ENCODE data around the gene BIN1. TPM values are rescaled to one million over a fixed set of nuclear protein-coding genes. Genes with fewer than 3 reads are reported as not detected.
"Not testable (repeated sequence)": the region's sequence is repeated elsewhere in the genome, so short reads cannot be mapped to it uniquely, and the experiment has no call there.

BIN1 gene
- total RNA-seq, 1 experiment from 2014 or later: 14.2 TPM

DNA sequence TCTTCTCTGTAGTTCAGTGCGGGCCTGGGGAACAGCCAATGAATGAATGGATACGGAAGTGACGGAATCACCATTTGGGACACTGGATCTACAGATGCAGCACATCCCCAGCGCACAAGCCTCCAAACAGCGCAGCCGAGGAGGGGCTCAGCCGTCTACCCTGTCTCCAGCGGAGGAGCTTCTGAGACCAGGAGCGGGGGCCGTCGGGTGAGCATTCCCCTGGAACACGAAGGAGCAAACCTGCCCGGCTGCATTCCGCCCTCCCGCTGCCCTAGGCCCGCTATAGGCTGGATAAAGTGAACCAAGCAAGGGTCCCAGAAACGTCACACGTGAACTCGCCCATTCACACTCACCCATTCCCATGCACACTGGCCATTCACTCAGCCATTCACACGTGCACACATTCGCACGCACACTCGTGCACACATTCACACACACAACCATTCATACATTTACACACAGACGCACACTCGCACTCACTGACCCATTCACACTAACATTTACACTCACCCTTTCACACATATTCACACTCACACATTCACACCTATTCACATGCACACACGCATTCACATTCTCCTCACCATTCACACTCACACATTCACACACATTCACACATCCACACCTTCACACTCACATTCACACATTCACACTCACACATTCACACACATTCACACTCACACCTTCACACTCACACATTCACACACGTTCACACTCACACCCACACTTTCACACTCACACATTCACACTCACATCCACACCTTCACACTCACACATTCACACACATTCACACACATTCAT is 63.4 kb downstream of the BIN1 start:
- in situ Hi-C loops (cut with HindIII; ENCODE audit: low sequenced_read_pairs): no loop called here
- no peak for DNase-seq (ENCODE audit: low spot score)

DNA sequence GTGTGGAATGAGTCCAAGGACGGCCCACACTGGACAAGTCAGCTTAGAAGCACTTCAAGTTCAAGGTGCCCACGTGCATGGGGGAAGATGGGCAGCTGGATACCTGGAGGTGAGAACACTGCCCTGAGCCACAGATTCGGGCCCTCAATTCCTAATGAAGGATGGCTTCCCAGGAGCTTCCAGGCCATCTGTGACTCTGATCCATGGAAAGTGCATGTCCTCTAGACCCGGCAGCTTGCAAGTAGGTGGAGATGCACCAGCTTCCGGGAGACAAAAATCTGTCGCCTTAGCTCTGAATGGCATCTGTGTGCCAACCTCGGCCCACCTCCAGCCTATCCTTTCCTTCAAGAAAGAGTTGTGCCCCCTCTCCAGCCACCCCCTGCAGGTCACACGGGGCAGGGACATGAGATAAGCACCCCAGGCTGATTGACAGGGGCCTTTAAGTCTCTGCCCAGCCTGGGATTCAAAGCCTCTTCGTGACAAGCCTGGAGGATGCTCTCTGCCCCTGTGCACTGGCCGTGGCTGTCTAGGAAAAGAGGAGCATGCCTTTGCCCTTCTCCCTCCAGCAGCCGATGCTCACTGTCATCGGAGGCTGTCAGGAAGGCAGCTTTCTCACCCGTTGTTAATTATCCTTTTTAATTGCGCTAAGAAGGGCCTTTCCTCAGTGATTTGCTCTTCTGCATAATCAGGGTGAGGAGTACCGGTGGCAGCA is 65.5 kb downstream of the BIN1 start:
- peak; percentile 50 for DNase-seq (ENCODE audit: low spot score)
- in situ Hi-C loops (cut with HindIII; ENCODE audit: low sequenced_read_pairs): no loop called here

- in situ Hi-C loops (cut with HindIII; ENCODE audit: low sequenced_read_pairs): no loop called here
- no peak for DNase-seq (ENCODE audit: low spot score)
Observed at GRCh38 chr2:127040169-127040568, 66.8 kb downstream of the BIN1 start.

DNA sequence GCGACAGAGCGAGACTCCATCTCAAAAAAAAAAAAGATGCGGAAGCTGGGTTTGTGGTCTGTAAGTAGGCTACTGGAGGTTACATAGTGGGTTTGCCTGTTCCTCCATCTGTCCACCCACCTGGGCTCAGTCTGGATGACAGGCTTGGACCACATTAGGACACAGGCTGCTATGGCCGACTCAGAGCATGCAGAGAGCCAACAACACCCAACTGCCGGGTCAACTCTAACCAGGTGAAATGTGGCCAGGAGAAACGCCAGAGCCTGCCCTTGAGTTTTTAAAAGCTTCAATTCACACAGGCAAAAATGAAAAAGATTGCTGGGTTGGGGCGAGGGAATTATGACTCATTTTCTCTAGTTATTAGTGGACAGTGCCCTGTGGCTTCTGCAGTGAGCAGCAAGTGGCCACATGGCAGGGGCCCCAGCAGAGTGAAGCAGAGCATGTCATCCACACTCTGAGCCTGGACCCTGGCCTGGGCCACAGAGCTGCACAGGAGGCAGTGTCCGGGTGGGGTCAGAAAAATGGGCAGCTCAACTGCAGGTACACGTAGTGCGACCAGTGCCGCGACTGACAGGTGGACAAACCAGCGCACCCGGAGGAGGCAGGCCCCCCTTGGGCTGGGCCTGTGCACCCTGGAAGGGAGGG is 67.4 kb downstream of the BIN1 start:
- in situ Hi-C loops (cut with HindIII; ENCODE audit: low sequenced_read_pairs): no loop called here
- peak; percentile 96 for DNase-seq (ENCODE audit: low spot score)

DNA sequence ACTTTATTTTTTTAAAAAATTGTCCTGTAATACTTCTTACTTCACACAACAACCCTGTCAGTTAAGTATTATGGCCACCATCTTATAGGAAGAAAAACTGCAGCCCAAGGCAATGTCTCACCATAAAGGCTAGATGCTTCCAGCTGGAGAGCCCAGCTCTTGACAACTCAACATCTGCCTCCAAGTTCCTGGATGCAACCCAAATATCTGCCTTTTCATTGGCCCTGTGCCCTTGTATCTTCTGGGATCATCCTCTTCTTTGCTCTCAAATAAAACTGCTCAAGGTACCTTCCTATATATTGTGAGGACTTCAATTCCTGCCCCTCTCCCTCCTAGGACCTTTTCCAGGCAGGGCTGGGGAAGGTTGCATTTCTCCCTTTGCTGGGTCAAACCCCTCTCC is 69.5 kb downstream of the BIN1 start:
- DNase-seq (ENCODE audit: low spot score): no peak
- in situ Hi-C loops (cut with HindIII; ENCODE audit: low sequenced_read_pairs): no loop called here

DNA sequence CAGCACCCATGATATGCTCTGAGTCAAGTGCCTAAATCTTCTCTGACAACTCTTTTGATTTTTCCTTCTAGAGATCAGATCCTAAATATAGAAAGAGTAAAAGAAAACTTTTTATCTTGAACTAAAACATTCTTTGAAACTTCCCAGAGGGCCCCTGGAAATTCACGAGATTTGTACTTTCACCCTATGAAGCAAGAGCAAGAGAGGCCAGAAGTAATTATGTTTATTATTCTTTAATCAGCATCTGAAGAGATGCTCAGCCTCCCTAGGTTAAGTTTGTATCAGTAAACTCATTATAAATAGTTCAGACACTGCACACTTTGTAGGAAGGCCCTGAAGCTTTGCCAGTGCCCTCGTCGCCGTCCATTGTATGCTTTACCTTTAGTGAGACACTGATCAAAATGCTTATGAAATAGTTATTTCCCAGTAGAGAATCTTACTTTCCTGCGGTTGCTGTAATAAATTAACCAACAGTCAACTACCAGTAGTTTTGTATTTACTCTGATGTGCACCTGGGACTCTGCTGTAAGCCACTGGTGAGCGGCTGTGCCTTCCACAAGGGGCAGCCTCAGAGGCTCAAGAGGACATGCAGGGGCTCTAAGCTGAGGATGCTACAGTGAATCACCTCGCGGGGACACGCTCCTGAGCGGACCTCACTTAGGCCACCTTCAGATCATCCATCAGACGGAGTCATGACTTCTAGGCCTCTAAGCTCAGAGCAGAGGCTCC is 71.9 kb downstream of the BIN1 start:
- DNase-seq (ENCODE audit: low spot score): no peak
- in situ Hi-C loops (cut with HindIII; ENCODE audit: low sequenced_read_pairs): no loop called here

DNA sequence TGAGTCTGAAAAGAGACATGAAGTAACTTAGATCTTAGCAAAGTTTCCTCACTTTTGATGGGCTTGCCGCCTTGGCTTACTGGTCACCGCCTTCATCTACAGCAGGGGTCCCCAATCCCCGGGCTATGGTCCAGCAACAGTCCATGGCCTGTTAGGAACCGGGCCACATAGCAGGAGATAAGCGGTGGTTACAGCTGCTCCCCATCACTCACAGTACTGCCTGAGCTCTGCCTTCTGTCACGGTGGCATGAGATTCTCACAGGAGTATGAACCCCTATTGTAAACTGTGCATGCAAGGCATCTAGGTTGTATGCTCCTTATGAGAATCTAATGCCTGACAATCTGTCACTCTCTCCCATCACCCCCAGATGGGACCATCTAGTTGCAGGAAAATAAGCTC is 72.9 kb downstream of the BIN1 start:
- DNase-seq (ENCODE audit: low spot score): peak; percentile 50
- in situ Hi-C loops (cut with HindIII; ENCODE audit: low sequenced_read_pairs): no loop called here

DNA sequence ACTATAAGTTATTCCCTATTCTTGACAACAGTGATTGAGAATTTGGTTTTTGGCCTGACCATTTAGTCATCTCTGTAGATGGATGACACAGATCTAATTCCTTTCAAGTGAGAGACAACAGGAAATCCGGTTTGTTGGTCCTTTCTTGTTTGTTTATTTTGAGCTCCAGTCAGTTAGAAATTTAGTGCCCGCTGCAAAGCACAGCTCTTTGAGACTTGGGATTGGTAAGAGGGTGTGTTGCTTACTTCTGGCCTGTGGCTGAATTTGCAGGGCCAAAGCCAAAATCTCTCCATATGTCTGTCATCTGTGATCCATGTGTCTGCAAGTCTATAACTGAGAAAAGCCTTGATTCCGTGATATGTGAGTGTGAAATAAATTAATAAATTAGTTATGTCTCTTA is 74.3 kb downstream of the BIN1 start:
- in situ Hi-C loops (cut with HindIII; ENCODE audit: low sequenced_read_pairs): no loop called here
- DNase-seq (ENCODE audit: low spot score): no peak

DNA sequence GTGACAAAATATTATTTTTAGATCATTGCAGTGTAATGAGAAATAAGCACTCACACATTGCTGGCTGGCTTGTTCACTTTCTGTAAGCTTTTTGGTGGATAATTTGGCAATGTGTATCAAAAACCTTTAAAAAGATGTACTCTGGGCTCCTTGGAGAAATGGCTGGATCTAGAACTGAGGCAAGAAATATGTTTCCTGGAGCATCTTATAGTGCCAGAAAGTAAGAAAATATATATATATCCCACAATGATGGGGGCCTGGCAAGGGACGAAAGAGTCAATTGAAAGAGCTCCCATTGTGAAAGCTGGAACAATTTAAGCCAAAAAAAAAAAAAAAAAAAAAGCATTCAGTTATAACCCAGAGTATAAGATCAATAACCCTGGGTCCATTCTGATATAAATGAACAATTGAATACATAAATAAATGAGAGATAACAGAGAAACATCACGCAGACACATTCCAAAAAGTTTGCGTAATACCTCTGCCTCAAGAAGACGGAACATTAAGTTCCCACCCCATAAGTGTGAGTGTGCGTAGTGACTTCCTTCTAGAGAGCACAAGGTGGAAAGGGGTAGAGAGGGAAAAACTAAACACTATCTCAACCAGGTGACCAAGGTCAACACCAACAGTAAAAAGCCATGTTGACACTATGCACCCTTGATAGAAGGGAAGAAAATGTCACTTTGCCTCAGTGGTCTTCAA is 77.5 kb downstream of the BIN1 start:
- in situ Hi-C loops (cut with HindIII; ENCODE audit: low sequenced_read_pairs): no loop called here
- no peak for DNase-seq (ENCODE audit: low spot score)

GRCh38 chr2:127028745-127029144 is 78.2 kb downstream of the BIN1 start:
- in situ Hi-C loops (cut with HindIII; ENCODE audit: low sequenced_read_pairs); DNase-seq (ENCODE audit: low spot score): not testable (repeated sequence)

GRCh38 chr2:127027715-127028114 is 79.2 kb downstream of the BIN1 start:
- in situ Hi-C loops (cut with HindIII; ENCODE audit: low sequenced_read_pairs): no loop called here
- DNase-seq (ENCODE audit: low spot score): no peak

- in situ Hi-C loops (cut with HindIII; ENCODE audit: low sequenced_read_pairs): no loop called here
- peak; percentile 90 for DNase-seq (ENCODE audit: low spot score)
Observed at GRCh38 chr2:127025359-127026166, 81.4 kb downstream of the BIN1 start.

- in situ Hi-C loops (cut with HindIII; ENCODE audit: low sequenced_read_pairs): no loop called here
- peak; percentile 82 for DNase-seq (ENCODE audit: low spot score)
Observed at GRCh38 chr2:127024769-127025358, 82.1 kb downstream of the BIN1 start.

GRCh38 chr2:127023504-127023903 is 83.5 kb downstream of the BIN1 start:
- DNase-seq (ENCODE audit: low spot score): peak; percentile 35
- in situ Hi-C loops (cut with HindIII; ENCODE audit: low sequenced_read_pairs): no loop called here

GRCh38 chr2:127022817-127023216 is 84.1 kb downstream of the BIN1 start:
- in situ Hi-C loops (cut with HindIII; ENCODE audit: low sequenced_read_pairs): no loop called here
- no peak for DNase-seq (ENCODE audit: low spot score)

DNA sequence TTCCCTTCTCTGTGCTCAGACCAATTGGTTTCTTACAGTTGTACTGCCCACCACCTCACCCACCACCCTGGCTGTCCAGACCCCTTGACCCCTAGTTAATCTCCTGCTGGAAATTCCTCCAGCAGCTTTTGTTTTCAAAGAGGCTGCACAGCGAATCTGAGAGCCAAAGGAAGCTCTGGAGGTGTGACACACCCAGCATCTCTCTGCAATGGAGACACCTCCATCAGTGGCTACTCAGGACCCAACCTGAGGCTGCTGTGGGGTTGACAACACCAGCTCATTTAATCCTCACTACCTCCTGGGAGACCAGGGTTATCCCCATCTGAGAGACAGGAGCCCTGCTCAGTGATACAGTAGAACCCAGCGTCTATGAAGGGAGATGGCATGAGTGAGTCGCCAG is 86.4 kb downstream of the BIN1 start:
- in situ Hi-C loops (cut with HindIII; ENCODE audit: low sequenced_read_pairs): no loop called here
- DNase-seq (ENCODE audit: low spot score): no peak

GRCh38 chr2:127017548-127017947 is 89.4 kb downstream of the BIN1 start:
- in situ Hi-C loops (cut with HindIII; ENCODE audit: low sequenced_read_pairs): no loop called here

GRCh38 chr2:127016329-127016728 is 90.6 kb downstream of the BIN1 start:
- DNase-seq (ENCODE audit: low spot score): no peak
- in situ Hi-C loops (cut with HindIII; ENCODE audit: low sequenced_read_pairs): no loop called here

More at GRCh38 chr2:127017548-127017947, 89.4 kb downstream of the BIN1 start:
- DNase-seq (ENCODE audit: low spot score): no peak

Data from G401 (cell line).